IPS-11a (cell line): ENCODE data around the gene ZDHHC11.
"Not testable (repeated sequence)": the region's sequence is repeated elsewhere in the genome, so short reads cannot be mapped to it uniquely, and the experiment has no call there.

Experiments used
- H3K4me3 ChIP-seq: one replicate; pipeline ENCODE4 v1.5.1; 2013; ENCODE audit warnings: low read depth, low read length, control low read depth

The ZDHHC11 gene

DNA sequence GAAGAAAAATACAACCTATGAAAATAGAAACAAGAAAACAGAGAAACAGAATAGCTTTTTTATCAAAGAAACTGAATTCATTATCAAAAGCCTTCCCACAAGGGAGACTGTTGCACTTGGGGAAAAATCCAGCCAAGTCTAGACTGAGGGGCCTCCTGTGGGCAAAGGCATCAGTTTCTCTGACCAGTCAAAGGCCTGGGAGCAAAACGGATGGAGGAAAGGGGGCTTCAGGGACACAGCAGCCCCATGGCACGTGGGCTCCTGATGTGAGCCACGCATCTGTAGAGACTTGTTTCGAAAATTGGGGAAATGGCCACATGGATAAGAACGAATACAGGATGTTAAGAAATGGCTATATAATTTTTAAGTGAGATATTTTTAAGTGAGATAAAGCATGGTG lies 87.4 kb downstream of the ZDHHC11 start:
- no peak overlapping the region for H3K4me3 ChIP-seq

DNA sequence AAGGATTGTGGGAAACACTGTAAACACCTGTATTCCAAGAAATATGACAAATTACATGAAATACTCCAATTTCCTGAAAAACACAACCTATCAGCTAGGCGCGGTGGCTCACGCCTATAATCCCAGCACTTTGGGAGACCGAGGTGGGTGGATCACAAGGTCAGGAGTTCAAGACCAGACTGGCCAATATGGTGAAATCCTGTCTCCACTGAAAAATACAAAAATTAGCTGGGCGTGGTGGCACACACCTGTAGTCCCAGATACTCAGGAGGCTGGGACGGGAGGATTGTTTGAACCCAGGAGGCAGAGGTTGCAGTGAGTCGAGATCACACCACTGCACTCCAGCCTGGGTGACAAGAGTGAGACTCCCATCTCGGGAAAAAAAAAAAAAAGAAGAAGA lies 87.8 kb downstream of the ZDHHC11 start:
- H3K4me3 ChIP-seq: not testable (repeated sequence)

DNA sequence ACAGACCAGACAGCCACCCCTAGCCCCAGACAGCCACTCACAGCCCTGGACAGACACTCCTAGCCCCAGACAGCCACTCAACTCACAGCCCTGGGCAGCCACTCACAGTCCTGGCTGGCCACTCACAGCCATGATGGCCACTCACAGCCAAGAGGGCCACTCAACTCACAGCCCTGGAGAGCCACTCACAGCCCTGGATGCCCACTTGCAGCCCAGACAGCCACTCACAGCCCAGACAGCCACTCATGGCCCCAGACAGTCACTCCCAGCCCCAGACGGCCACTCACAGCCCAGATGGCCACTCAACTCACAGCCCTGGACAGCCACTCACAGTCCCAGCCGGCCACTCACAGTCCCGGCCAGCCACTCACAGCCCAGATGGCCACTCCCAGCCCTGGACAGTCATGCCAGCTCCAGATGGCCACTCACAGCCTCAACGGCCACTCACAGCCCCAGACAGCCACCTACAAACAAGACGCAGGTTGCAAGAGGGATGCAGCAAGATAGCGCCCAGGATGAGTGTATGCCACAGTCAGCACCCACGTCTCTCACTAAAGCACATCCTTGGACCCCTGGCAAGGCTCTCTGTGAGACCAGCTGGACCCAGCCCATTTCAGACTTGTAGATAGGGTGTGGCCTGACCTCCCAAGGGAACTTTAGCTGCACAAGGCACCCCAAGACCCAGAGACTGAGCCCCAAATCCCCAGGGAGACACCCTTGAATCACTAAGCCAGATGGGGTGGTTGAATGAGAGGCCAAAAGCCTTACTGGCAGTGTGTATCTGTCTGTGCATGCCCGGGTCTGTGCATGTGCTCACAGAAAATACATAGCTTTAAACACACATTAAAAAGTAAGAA lies 88.7 kb downstream of the ZDHHC11 start:
- no peak overlapping the region for H3K4me3 ChIP-seq

DNA sequence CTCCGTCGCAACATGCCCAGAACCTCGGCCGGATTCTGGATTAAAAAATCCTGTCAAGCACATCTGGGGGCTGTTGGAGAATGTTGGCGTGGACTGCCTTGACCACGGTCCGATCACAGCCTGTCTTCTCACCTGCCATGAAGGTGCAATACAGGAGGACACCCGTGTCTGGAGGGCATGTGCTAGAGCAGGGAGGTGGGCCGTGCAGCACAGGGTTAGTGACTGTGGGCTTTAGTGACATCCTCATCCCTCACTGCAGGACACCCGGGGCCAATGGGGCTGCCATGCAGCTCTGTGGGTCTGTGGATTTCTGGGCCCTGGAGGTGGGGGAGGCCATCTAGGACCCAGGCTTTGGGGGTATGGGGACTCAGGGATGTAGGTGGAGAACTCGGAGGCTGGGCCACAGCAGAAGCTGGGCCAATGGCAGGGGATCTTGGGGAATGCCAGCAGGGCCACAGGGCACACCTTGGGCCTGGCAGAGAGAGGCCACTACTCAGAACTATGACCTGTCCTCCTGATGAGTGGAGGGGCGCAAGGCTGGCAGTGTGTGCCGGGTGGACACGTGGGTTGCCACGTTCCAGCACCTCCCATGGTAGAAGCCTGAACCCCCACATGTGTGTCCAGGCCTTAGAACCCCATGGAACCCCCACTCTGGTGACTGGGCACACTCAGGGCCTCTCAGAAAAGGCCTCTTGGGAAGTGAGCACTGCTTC lies 89.6 kb downstream of the ZDHHC11 start:
- no peak overlapping the region for H3K4me3 ChIP-seq

DNA sequence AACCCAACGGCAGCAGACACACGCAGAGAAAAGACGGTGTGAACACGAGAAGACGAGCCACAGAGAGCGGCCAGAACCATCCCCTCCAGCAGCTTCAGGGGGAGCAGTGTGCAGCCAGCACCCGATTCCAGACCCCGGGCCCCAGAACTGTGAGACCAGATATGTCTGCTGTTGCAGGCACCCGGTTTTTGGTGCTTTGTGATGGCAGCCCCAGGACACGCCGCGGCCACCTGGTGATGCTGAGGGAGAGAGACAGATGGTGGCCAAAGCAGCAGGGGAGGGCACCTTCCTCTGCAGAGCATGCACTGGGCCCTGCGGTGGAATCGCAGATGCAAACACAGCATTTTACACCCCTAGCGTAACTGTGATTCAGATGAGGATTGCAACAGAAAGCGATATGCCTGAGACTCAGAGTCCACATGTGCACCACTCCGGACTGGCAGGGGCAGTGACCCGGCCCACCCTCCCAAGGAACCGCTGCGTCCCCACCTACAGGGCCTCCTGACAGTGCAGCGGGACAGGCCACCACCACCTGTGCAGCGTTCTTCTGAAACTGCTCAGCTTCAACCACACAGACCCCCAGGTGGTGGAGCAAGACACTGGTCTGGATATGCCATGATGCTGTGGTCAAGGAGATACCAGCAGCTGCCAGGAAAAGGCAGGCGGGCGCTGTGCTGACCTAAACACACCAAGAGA lies 90.3 kb downstream of the ZDHHC11 start:
- H3K4me3 ChIP-seq: no peak overlapping the region

DNA sequence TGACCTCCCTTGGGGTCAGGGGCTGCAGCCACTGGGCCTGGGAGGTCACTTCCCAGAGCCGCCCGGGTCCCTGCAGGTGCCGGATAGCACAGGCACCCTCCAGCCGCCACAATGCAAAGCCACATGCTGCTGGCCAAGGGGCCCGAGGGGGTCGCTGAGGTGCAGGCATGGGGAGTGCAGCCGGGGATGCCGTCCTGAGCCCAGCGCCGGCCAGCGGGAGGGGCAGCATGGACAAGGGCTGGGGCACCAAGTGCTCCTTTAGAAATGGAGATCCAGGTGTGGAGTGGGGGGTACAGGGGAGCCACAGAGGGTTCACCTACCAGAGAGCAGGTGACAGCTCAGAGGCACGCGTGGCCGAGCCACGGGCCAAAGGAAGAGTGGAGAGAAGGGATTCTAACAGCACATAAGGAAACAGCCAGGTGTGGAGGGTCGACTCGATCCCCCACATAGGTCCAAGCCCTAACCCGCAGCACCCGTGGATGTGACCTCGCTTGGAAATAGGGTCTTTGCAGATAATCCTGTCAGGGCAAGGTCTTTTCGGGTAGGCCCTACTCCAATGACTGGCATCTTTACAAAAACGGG lies 90.9 kb downstream of the ZDHHC11 start:
- no peak overlapping the region for H3K4me3 ChIP-seq

DNA sequence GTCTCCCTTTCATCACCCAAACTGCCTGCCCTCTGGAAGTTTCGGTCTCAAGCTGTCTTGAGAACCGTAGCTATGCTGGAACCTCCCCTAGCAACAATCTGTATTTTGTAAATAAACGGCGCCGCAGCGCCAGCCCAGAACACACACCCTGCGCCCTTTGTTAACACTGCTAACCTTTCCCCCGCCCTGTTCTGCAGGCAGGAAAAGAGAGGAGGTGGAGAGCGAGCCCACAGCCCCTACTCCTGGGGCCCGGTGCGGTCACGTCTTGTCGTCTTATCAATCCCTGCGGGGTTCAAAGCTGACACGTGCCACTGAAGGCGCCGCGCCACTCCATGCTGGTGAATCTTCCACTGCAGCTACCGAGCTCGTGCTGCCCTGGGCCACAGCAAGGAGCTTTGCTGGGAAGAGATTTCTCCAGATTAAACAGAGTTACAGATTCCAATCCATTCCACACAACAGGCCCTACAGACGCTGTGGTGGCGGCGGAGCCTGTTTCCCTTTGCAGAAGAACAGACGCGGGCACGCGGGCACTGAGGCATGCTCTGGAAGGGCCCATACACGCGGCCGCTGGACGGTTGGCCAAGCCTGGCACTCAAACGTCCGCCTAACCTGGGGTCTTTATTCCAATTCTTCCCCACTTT lies 91.6 kb downstream of the ZDHHC11 start:
- no peak overlapping the region for H3K4me3 ChIP-seq

DNA sequence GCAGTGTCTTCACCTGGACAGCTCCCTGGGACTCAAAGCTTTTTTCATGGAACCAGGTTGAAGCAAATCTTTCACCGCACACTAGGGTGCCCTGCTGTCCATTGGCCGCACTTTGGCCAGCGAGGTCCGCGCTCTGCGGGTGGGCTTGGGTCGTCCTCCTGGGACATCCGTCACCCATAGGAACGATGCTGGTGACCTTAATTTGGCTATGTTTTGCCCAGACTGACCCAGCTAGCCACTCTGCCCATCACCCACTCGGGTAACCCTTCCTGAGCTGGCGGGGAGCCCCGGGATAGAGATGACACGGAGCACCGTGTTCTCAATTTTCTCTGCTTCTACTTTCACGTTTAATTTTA lies 92.1 kb downstream of the ZDHHC11 start:
- no peak overlapping the region for H3K4me3 ChIP-seq

DNA sequence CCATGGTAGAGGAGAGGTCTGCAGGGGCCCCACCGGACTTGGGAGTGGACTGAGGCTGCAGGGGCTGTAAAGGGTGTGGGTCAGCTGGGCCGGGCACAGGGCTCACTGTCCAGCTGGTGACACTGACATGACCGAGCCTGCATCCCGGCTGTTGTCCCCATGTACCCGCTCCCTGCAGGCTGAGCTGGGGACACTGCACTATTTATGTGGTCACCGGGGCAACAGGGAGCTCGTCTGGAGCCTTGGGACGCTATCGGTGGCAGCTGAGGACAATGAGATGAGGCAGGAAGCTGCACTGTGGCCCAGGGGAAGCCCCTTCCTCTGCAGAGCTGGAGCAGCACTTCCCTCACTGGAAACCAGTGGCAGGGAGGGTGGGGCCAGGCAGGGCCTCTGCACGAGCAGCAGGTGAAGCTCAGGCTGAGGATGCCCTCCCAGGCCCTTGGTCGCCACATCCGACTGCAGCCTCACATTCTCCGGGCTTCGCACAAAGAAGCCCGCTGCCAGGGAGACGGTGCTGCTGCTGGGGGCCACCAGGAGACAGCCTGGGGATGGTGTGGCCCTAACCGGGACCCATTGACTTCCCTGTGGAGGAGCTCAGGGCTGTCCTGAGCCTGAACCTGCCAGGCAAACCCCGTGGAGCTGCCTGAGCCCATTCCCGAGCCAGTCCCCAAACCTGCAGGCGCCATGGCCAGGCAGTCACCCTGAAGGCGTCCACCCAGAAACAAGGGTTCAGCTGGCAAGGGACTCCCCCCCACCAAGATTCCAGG lies 92.7 kb downstream of the ZDHHC11 start:
- no peak overlapping the region for H3K4me3 ChIP-seq

DNA sequence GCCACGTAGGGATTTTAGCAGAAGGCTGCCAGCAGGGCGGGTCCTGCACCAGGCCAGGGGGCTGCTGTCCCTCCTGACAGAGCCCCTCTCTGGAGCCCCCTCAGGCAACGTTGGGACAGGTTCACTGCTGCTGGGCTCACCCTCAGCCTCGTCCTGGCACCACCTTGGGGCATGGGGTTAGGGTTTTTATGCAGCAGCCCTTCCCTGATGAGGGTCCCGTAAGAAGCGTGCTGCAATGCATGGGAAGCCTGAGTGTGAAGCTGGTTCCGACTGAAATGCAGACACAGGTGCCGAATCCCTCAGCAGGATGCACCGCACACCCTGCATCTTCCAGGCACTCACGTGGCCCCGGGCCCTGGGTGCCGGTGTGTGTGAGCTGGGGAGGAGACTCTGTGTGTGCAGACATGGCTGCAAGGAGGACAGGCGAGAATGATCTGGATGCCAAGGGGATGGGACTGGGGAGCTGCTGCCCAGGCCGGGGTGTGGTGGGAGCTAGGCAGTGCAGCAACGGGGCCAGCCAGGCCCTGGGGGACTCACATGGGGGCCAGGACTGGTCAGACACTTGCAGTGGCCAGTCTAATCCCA lies 93.3 kb downstream of the ZDHHC11 start:
- no peak overlapping the region for H3K4me3 ChIP-seq

DNA sequence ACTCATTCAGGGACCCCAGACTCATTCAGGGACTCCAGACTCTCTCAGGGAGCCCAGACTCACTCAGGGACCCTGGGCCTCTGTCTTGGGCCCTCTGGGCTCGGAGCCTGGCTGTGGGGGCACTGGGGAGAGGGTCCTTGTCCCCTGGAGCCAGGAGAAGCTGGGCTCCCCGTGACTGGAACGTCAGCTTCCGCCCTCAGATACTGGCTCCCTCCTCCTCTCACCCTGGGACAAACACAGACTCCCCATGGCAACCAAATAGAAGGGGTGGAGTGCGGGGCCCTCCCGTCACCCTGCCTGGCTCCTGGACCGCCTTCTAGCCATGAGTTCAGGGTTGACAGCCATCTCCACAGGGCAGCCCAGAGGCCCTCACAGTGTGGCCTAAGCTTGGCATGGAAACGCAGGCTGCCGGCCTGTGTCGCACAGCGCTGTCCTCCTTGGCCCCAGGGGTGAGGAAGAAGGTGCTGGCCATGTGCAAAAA lies 93.9 kb downstream of the ZDHHC11 start:
- H3K4me3 ChIP-seq: no peak overlapping the region

DNA sequence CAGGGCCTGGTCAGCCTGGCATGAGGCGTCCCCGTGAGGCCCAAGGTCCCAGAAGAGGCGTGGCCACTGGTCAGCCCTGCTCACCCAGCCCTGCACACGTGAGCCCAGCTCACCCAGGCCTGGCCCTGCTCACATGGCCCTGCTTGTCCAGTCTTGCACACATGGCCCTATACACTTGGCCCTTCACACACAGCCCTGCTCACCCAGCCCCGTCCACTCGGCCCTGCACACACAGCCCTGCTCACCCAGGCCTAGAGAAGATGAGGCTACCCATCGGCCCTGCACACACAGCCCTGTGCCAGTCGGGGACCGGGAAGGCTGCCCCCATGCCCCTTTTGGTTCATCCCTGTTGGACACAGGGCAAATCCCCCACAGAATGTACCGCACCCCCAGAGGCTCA lies 94.6 kb downstream of the ZDHHC11 start:
- H3K4me3 ChIP-seq: no peak overlapping the region

DNA sequence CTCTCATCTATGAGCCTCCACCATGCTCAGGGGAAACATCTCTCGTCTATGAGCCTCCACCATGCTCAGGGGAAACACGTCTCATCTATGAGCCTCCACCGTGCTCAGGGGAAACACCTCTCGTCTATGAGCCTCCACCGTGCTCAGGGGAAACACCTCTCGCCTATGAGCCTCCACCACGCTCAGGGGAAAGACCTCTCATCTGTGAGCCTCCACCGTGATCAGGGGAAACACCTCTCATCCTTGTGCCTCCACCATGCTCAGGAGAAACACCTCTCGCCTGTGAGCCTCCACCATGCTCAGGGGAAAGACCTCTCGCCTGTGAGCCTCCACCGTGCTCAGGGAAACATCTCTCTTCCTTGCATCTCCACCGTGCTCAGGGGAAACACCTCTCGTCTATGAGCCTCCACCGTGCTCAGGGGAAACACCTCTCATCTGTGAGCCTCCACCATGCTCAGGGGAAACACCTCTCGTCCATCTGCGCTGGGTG lies 96.6 kb downstream of the ZDHHC11 start:
- H3K4me3 ChIP-seq: not testable (repeated sequence)

DNA sequence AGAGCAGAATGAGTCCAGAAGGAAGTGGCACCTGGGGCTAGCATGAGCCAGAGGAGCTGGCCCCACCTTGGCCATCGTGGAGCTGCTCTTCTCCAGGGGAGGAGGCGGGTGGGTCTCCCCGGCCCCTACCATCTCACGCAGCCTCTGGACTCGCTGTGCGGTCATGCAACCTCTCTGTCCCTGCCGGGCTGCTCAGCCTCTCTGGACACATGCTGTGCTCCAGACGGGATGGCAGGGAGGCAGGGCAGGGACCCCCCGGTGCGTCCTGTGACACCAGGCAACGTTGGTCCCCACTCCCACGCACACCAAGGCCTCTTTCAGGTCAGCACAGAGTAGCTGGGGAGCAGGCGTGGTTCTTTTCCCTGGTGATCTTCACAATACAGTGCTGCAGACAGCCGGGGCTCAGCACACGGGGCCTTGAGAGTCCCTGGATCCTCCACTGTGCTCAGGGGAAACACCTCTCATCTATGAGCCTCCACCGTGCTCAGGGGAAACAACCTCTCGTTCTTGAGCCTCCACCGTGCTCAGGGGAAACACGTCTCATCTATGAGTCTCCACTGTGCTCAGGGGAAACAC lies 97.1 kb downstream of the ZDHHC11 start:
- H3K4me3 ChIP-seq: not testable (repeated sequence)

DNA sequence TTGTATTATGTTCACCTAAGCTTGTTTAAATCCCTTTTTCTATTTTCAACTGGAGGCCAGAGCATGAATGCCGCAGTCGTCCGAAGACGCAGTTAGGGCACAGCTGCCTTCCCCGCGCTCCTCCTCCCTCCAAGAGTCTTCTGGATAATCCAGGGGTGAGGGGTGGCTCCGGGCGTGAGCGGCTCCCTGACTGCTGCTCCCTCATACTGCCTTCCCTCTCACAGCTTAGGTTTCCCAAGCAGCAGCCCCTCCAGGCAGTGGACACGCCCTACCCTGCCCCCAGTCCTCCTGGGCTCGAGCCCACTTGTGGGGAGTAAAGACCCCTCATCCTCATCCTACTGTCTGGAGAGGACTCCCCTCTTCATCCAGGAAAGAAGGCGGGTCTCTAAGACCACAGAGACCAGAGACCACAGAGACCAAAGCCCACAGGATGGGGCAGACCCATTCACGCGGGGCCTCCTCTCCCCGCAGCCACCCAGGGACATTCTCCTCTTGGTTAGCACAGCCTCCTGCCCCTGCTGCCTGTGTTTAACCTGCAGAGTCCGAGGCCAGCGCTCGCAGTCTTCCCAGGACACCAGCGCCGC lies 98.2 kb downstream of the ZDHHC11 start:
- not testable (repeated sequence) for H3K4me3 ChIP-seq

DNA sequence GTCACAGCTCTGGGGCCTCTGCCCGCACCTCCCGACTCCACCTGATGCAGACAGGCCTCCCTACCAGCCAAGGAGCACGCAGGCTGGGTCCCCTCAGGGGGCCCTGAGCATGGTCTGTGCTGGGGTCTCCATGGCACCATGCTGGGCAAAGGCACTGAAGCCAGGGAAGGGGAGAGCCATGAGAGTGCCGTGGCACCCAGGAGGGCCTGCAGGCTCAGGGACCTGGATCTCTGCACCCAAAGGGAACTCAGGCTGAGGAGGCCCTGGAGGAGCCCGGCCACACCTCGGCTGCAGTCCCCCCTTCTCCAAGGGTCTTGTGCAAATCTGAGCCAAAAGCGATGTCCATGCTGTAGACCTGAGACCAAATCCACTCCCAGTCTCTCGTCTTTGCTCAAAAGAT lies 98.8 kb downstream of the ZDHHC11 start:
- H3K4me3 ChIP-seq: not testable (repeated sequence)

DNA sequence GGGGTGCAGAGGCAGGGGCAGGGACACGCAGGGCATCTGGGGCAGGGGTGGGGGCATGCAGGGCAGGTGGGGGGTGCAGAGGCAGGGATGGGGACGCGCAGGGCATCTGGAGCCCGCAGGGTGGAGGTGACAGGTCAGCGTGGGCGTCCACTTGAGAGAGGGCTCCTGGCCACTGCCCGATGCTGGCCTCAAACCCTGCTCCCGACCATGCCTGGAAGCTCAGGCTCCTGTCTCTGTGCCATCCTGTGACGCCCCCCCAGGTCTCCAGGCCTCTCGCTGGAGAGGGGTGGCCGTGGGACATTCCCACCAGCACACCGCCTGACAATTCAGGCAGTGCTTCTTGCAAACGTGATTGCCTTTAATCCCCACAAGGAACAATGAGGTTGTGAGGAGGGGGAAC lies 99.3 kb downstream of the ZDHHC11 start:
- no peak overlapping the region for H3K4me3 ChIP-seq

DNA sequence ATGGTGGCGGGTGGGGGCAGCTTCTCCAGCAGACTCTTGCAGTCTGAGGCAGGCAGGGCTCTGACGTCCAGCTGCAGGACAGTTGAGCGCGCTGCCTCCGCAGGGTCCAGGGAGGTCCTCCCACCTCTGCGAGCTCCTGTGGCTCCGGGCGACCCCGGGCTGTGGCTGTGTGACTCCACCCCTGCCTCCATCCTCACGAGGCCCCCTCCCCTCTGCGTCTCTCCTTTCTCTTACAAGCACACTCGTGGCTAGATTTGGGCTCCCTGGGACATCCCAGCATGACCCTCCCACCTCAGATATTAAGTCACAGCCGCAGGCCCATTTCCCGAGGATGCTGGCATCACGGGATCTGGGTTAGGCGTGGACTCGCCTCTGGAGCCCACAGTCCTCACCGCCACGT lies 100.6 kb downstream of the ZDHHC11 start:
- H3K4me3 ChIP-seq: not testable (repeated sequence)

DNA sequence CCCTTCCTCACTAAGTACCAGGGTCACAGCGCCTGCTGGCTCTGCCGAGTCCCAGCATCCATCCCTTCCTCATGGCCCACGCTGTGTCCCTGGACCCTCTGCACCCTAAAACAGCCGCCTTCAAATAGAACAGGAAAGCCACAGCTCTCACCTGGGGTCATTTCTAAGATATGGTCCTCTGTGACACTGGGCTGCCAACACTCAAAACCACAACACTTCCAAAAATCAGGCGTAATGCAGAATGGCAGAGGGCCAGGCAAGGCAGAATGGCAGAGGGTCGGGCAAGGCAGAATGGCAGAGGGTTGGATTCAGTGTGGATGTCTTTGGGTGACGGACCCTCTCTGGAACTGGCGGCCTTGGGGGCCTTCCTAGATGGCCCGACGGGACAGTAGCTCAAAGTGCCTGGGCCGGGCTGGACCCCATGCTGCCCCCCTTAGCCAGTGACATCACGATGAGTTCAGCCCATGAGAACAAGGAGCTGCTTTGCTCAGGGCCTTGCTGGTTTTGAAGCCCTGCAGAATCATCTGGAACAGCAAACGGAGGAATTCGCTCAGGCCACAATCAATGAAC lies 101.6 kb downstream of the ZDHHC11 start:
- H3K4me3 ChIP-seq: no peak overlapping the region
